Heart right ventricle (tissue), 16 donors: ENCODE measurements around the gene MGLL. TPM values are rescaled to one million over a fixed set of nuclear protein-coding genes. Genes with fewer than 3 reads are reported as not detected.
A peak's percentile ranks its signal among the peaks of the same experiment; 100 is the strongest.

Experiments
- ATAC-seq, 8 donors: fragments of 200-7000 bp; cut with Tn5 transposase; one replicate each; pipeline ENCODE4 v1.9.1; 2020; ENCODE audit warnings: mild to moderate bottlenecking in 8 of 8, moderate library complexity in 8 of 8, moderate number of reproducible peaks in 1 of 8
- DNase-seq, 2 donors: peaks; one replicate each; pipeline ENCODE4 v3.0.0-alpha.2; 2020
- H3K27ac ChIP-seq, 10 donors: fragments of 200-600 bp; sonication (generic) in 2 of 10; one replicate each; pipeline versions ENCODE4 v1.5.0 to v1.8.0; 2020 to 2022; ENCODE audit warnings: mild to moderate bottlenecking in 3 of 10
- H3K27me3 ChIP-seq, 7 donors: fragments of 200-600 bp; one replicate each; pipeline ENCODE4 v1.8.0; 2021 to 2022; ENCODE audit warnings: mild to moderate bottlenecking in 2 of 7
- H3K36me3 ChIP-seq, 9 donors: fragments of 200-600 bp; sonication (generic) in 1 of 9; one replicate each; pipeline versions ENCODE4 v1.5.0 to v1.8.0; 2020 to 2022; ENCODE audit warnings: mild to moderate bottlenecking in 2 of 9
- H3K4me1 ChIP-seq, 9 donors: fragments of 200-600 bp; sonication (generic) in 1 of 9; one replicate each; pipeline versions ENCODE4 v1.5.0 to v1.8.0; 2020 to 2022; ENCODE audit warnings: mild to moderate bottlenecking in 4 of 9
- H3K4me3 ChIP-seq, 10 donors: fragments of 200-600 bp; sonication (generic) in 2 of 10; one replicate each; pipeline versions ENCODE4 v1.5.0 to v1.8.0; 2020 to 2022; ENCODE audit warnings: mild to moderate bottlenecking in 7 of 10, moderate library complexity in 2 of 10
- H3K9me3 ChIP-seq, 11 donors: fragments of 200-600 bp in 10 of 11; sonication (generic) in 2 of 11; one replicate each; pipeline versions ENCODE4 v1.5.0 to v1.8.0; 2013 to 2022; ENCODE audit warnings: mild to moderate bottlenecking in 2 of 11, control low read depth in 1 of 11, moderate library complexity in 1 of 11
- WGBS, 2 donors: extraction: QIAGEN DNeasy Blood & Tissue Kit; methylation state at CpG; one replicate each; pipeline ENCODE4 v1.1.7; 2013; ENCODE audit warnings: inconsistent platforms in 1 of 2; 5-methylcytosine and 5-hydroxymethylcytosine counted together
- intact Hi-C, 10 donors: fragments of 100-400 bp; cut with DNase I; formaldehyde crosslinking; loops; one replicate each; pipeline versions ENCODE4 v1.11.1 to v1.14.2; 2022
- polyA plus RNA-seq, 2 donors: library from polyadenylated mRNA; stranded (reverse); fragments of 200-250 nt; gene quantifications; one replicate each; pipeline ENCODE4 v1.2.3, GENCODE V29; 2013
- total RNA-seq, 10 donors: library from RNA; stranded (reverse); fragmentation: NEBNext Ultra II Directional in 3 of 10; extraction: Animal tissue kit (Norgen Biotek cat#: 25700) in 3 of 10; gene quantifications; one replicate each; pipeline versions ENCODE4 v1.2.1 to v1.2.4, GENCODE V29; 2021 to 2023
- TF ChIP-seq, protein P1 (sequence below), 9 donors: fragments of 200-600 bp; sonication (generic) in 2 of 9; IDR thresholded peaks; one replicate each; pipeline versions ENCODE4 v1.5.0 to v1.8.0; 2021 to 2022; ENCODE audit warnings: antibody characterized with exemption in 9 of 9, mild to moderate bottlenecking in 5 of 9, moderate library complexity in 1 of 9
- donor health status: Arrhythmogenic right ventricular cardiomyopathy.
- donor health status: ischemic (EF 13 %, LVEDD 7.1; RV severe dilation, severe dysfunction).
- donor health status: healthy with polysubstance abuse.
- donor health status: DM: no; HTN: yes; CAD: no.
- donor health status: DM: no; HTN: no; CAD: no.
- donor health status: ischemic (EF 25% LVEDD 6.9; RV normal size, moderate dysfunction).
- donor health status: ischemic (EF 25% LVEDD 5.7; RV mildly dilated, moderate dysfunction).
- donor health status: healthy.
- donor health status: DM: yes; HTN: yes; CAD: no.
- donor health status: Ischemic cardiomyopathy.
- donor health status: ischemic (EF 35%, LVEDD 5.7; RV mildly dilated, moderate dysfunction).
- donor health status: nonischemic (EF 11% LVEDD 7.7; RV severe dilation, severe dysfunction).
- donor health status: DM: yes; HTN: yes; CAD: no.
- donor health status: PGD.
- donor health status: ischemic (EF 29% LVEDD 5.4; RV normal size, mild dysfunction).
- donor health status: nonischemic (EF 23%, LVEDD 6.1; RV moderate dilation, normal function).

The MGLL gene
- total and polyA plus RNA-seq, 12 donors: 35.7 to 103 (median 65.2) TPM

DNA sequence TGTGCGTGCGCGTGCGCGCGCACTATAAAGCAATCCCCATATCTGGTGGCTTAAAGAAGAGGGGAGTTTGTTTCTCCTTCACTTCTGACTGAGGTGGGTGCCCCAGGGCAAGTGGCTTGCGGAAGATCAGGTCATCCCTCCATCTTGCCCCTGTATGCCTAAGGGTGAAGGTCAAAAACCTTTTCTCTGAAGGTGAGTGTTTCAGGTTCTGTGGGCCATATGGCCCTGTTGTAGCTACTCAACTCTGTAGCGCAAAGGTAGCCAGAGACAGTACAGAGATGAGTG, 144.1 kb downstream of the MGLL start:
- ATAC-seq (no peak), DNase-seq (no peak)
- intact Hi-C loops: loop anchor here in 1 of 10 donors (5.0 kb wide), 1 partner anchor 86 kb away; the partner anchor contains the start of gene TPRA1
- Histone ChIP-seq H3K27ac (peak overlapping the region in 2 of 10 donors; percentile 4 to 72), H3K4me3 (no peak overlapping the region), H3K4me1 (peaks cover 0 to 49% (median 17%) of the 10 kb centered on the region in 9 donors), H3K27me3 (no peaks in the 10 kb centered on the region), H3K36me3 (peaks cover 0 to 62% (median 21%) of the 10 kb centered on the region in 9 donors), H3K9me3 (no peaks in the 10 kb centered on the region)
- WGBS, 2 donors: 93 to 98% methylated on average over 8 of the region's 8 CpGs
- TF ChIP-seq, protein P1, sequence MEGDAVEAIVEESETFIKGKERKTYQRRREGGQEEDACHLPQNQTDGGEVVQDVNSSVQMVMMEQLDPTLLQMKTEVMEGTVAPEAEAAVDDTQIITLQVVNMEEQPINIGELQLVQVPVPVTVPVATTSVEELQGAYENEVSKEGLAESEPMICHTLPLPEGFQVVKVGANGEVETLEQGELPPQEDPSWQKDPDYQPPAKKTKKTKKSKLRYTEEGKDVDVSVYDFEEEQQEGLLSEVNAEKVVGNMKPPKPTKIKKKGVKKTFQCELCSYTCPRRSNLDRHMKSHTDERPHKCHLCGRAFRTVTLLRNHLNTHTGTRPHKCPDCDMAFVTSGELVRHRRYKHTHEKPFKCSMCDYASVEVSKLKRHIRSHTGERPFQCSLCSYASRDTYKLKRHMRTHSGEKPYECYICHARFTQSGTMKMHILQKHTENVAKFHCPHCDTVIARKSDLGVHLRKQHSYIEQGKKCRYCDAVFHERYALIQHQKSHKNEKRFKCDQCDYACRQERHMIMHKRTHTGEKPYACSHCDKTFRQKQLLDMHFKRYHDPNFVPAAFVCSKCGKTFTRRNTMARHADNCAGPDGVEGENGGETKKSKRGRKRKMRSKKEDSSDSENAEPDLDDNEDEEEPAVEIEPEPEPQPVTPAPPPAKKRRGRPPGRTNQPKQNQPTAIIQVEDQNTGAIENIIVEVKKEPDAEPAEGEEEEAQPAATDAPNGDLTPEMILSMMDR (IDR thresholded peaks at IDR 0.05): no peak

DNA sequence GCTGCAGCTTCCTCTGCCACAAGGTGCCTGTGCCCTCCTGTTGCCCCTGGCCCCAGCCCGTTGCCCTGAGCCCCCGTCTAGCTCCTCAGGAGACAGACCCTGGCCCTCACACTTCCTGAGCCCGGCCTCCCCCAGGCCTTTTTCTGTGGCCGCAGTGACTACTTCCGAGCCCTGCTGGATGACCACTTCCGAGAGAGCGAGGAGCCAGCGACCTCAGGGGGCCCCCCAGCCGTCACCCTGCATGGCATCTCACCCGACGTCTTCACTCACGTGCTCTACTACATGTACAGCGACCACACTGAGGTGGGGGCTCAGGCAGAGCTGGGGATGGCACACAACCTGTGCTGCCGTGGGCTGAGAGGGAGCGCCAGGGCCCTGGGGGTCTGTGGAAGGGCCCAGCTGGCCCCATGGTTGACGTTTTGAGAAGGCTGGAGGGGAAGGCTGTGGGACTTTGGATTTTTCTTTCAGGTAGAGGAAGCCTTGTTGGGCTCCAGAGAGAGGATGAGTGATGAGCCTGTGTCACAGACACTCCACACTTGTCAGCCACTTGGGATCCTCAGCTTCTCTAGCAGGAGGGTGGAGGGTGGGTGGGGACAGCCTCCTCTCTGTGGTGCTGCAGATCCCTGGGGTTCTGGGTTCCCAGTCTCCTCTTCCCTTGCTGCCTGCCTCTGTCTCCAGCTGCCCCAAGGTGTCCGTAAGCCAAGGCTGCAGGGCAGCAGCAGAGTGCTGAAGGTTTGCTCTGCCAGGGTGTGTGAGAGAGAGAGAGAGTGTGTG, 144.6 kb downstream of the MGLL start:
- peaks cover 0 to 62% (median 21%) of the 10 kb centered on the region in 9 donors for H3K36me3 ChIP-seq
- H3K4me1 ChIP-seq: peaks cover 0 to 47% (median 18%) of the 10 kb centered on the region in 9 donors
- TF ChIP-seq, protein P1 (IDR thresholded peaks at IDR 0.05): no peak
- no peak overlapping the region for H3K4me3 ChIP-seq
- no peaks in the 10 kb centered on the region for H3K9me3 ChIP-seq
- ATAC-seq: no peak
- DNase-seq: no peak
- no peaks in the 10 kb centered on the region for H3K27me3 ChIP-seq
- peak overlapping the region in 3 of 10 donors; percentile 4 to 72 (median 14) for H3K27ac ChIP-seq
- intact Hi-C loops: loop anchor here in 1 of 10 donors (5.0 kb wide), 1 partner anchor 85 kb away; the partner anchor contains the start of gene TPRA1
- 93 to 94% methylated on average over 17 of the region's 17 CpGs for WGBS, 2 donors

DNA sequence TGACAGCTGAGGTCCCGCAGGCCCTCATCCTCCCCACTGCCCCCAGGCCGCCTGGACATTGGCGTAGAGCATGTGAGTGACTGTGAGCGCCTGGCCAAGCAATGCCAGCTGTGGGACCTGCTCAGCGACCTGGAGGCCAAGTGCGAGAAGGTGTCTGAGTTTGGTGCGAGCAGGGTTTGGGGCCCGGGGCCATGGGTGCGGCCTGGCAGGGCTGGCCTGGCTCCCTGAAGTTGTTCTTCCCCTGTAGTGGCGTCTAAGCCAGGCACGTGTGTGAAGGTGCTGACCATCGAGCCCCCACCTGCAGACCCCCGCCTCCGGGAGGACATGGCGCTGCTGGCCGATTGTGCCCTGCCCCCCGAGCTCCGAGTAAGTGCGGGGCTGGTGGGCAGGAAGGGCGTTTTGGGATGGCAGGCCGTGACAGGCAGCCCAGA, 145.4 kb downstream of the MGLL start:
- peaks cover 0 to 62% (median 21%) of the 10 kb centered on the region in 9 donors for H3K36me3 ChIP-seq
- 95 to 97% methylated on average over 21 of the region's 21 CpGs for WGBS, 2 donors

DNA sequence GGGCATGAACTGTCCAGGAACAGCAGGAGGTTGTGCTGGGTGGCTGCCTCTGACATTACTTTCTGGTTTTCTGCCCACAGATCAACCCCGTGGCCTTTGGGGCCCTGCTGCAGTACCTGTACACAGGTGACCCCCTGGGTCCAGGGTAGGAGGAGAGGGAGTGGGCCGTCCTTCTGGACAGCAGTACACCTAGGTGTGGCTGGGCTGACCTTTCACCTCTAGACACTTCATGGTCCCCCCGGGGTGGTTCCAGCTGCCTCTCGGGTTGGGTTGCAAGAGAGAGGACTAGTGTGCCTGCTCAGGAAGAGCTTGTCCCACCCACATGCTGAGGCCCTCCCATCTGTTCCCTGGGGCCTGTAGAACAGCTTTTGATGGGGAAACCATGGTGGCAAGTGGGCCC, 145.9 kb downstream of the MGLL start:
- H3K27ac ChIP-seq: peak overlapping the region in 2 of 10 donors; percentile 33 to 72
- ATAC-seq: no peak
- H3K9me3 ChIP-seq: no peaks in the 10 kb centered on the region
- peaks cover 7 to 56% (median 27%) of the 10 kb centered on the region in 9 donors for H3K4me1 ChIP-seq
- no peak for DNase-seq
- intact Hi-C loops: loop anchor here in 1 of 10 donors (5.0 kb wide), 1 partner anchor 84 kb away; the partner anchor contains the start of gene TPRA1
- TF ChIP-seq, protein P1 (IDR thresholded peaks at IDR 0.05): no peak
- no peak overlapping the region for H3K4me3 ChIP-seq
- WGBS, 2 donors: 75 to 86% methylated on average over 4 of the region's 4 CpGs
- no peaks in the 10 kb centered on the region for H3K27me3 ChIP-seq
- peaks cover 0 to 62% (median 21%) of the 10 kb centered on the region in 9 donors for H3K36me3 ChIP-seq

More for the DNA sequence above, 145.4 kb downstream of the MGLL start:
- Histone ChIP-seq H3K27me3 (no peaks in the 10 kb centered on the region), H3K9me3 (no peaks in the 10 kb centered on the region), H3K4me1 (peaks cover 5 to 51% (median 22%) of the 10 kb centered on the region in 9 donors), H3K4me3 (no peak overlapping the region), H3K27ac (peak overlapping the region in 2 of 10 donors; percentile 14 to 72)
- intact Hi-C loops: loop anchor here in 1 of 10 donors (5.0 kb wide), 1 partner anchor 85 kb away; the partner anchor contains the start of gene TPRA1
- ATAC-seq: no peak
- no peak for DNase-seq
- TF ChIP-seq, protein P1 (IDR thresholded peaks at IDR 0.05): no peak
